GM18907 (cell line): ENCODE results near the gene HOXA7.

Experiments used
- ATAC-seq: cut with Tn5 transposase; IDR thresholded peaks from one replicate; pipeline ENCODE4 v1.9.1; 2021; ENCODE audit warnings: mild to moderate bottlenecking, moderate library complexity; ENCODE audit not compliant: unreplicated experiment

HOXA7 gene

DNA sequence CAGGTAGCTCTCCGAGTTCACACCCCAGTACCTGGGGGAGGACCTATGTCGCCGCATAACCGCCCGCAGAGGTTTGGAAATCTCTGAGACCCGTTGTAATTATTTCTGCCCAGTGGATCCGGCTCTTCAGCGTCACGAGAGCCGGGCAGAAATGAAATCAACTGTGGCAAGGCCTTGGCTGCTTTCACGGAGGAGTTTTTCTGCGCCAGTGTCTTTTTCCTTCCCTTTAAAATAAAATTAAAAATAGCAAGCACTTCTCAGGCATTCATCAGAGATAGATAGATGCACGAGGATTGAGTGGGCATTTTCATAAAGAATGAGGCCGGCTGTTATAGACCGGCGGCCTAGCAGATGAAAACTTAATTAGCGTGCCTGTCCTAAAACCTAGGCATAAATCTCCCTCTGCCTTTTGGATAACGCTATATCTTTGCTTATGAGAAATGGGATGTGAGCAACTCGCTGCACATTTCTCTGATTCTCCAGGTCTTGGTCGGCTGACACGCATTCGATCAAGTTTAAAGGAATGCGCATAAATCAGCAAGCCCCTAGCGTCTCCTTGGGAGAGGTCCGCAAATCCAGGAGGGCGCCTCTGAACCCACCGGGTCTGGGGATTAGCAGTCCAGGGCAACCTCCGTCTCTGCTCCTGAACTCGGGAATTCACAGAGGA lies 37.0 kb upstream of the HOXA7 start:
- ATAC-seq: no peak

DNA sequence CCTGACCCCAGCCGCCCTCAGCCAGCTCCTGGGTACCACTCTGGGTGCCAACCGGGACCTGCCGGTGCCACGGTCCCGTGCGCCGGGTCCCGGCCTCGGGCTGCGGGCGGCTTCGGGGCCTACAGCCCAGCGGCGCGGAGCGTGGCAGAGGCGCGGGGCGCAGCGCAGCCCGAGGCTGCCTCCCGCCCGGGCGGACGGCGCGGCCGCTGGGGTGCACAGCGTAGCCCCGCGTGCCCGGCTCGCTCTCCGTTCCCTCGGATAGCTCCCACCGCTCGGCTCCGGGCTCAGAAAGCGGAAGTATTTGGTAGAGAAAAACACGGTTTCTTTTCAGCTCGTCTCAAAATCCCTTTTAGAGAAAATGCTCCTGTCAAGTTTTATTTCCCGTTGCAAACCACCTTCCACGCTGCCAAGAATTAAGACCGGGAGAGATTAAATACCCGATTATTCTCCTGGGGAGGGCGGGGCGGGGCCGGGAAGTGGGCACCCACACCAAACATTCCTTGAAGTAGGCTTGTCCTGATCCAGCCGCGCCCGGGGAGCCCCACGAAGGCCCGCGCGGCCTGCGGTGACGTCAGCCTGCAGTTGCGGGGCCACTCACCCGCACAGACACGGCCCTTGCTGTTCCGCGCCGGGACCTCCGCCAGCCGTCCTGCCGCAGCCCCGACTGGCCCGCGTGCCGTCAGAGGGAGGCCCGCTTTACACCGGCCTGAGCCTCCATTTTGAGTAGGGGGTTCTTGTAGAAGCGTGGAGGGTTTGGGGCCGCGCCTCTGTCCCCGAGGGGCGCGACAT lies 36.3 kb upstream of the HOXA7 start:
- ATAC-seq: no peak

GRCh38 chr7:27191833-27192545 lies 35.5 kb upstream of the HOXA7 start:
- no peak for ATAC-seq

DNA sequence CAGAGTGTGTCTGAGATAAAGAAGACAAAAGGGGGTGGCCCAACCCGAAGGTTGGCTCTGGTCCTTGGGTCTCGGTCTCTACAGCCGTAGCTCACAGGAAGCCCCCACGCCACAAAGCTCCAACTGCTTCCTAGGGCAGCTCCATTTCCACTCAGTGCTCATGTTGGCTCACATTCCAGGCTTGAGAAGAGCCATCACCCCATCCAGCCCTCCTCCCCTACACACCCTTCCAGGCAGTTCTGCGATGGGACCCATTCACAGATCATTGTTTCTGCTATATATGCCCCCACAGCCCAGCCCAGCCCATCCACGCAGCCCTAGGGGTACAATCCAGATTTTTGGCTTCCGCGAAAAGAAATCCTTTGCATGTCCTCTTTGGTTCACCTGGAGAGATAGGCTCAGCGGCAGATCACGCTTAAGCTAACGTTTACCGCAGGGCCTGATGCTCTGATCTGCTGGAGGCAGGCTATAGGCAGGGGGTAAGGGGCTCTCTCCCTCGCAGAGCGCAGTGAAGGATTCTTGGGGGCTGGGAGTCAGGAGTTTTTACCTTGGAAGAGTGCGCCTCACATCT lies 34.8 kb upstream of the HOXA7 start:
- no peak for ATAC-seq

GRCh38 chr7:27189997-27190748 lies 33.7 kb upstream of the HOXA7 start:
- ATAC-seq: no peak

DNA sequence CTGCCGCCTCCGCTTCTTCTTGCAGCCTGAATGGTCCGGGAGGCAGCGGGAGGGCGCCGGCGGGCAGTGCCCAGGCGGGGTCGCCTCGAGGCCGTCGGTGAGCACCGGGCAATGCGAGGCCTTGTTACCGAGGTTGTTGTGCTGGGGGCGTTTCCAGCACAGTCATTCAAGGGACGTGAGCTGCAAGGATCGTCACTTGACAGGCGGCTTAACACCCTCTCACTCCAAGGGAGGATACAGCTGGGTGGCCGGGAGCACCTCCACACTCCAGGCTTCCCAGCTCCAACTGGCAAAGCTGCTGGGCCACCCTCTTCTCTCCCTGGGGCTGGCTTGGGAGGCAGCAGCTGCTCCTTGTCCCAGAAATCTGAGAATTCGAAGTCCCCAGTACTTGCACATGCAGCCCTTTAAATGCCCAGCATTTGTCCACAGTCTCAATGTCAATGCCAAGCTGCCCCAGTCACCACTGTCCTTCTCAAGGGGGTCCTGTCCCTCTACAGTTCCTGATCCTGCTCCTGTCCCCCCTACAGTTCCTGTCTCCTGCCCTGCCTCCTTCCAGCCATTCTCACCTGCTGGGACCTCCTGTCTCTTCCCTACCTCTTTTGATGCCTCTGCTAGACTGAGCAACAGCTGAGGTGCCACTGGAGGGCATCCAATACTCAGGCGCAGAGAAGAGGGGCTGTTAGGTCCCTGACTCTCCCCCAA lies 33.0 kb upstream of the HOXA7 start:
- no peak for ATAC-seq

GRCh38 chr7:27188386-27189294 lies 32.2 kb upstream of the HOXA7 start:
- no peak for ATAC-seq

DNA sequence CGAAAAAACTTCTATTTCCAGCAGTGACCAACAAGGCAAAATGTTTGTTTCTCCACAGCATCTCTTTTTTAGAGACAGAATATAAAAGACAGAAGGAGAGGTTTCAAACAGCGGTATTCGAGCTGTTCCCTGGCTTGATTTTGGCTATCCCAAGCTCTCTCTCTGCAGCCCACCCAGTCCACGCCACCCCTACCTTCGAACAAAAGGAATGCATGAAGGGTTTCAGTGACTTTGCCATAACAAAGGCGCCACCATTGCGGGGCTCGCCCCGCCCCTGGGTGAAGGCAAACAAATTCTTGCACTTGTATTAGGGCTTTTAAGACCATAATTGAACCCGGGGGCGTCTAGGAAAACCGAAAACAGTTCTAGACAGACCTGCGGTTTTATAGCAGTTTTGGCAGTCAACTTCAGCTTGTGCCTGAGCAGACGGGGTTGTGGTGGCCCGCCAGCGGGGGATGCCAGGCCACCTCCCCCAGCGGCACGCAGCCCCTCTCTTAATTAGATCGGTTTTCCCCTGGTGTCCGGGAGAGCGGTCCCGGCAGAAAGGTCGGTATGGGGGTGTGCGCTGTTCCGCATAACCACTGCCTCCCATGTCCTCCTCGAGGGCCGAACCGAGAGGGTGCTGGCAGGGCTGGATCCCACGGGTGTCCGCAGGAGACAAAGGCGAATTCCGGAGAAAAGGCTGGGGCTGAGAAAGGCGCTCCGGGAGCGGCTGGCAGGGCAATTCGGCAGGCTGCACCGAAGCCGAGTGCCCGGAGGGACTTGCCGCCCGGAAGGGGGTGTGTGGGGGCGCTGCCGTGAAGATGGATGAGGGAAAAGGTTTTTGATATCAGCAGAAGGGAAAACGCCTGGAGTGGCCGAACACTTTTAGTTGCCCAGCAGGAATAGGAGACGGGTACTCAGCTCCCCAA lies 31.3 kb upstream of the HOXA7 start:
- ATAC-seq: no peak

- ATAC-seq: no peak
Observed at GRCh38 chr7:27186668-27187474, 30.4 kb upstream of the HOXA7 start.

DNA sequence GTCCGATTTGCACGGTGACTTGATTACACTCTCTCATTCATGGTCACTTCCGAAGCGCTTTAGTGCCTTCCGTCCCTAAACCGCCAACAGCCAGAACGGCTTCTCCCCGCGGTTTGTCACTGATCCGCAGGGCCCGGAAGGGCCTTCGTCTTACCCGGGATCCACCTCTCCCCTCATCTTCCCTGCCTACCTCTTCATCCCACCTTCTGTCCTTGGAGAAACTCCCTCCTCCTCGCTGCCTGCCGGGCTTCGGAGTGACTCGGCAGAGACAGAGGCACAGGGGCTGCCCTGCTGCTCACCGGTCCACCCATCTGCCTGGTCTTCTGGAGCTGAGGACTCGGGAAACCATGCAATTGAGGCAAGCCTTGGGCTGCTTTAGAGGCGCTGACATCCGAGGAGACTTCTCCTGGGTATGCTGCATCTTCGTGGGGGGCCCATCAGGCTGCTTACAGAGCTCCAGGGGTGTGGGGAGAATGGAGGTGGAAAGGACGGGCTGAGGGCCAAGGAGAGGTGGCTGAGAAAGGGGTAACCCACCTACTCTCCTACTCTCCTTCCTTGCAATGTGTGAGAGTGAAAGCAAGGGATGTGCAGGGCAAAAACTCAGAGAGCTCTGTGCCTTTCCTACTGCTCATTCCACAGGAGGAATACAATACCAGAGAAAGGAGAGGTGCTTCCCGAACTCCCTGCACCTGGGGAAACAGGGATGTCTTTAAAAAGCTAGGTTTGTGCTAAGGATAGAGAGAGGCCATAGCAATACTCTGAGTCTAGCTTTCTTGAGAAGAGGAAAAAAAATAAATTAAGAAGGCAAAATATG lies 29.6 kb upstream of the HOXA7 start:
- ATAC-seq: no peak

DNA sequence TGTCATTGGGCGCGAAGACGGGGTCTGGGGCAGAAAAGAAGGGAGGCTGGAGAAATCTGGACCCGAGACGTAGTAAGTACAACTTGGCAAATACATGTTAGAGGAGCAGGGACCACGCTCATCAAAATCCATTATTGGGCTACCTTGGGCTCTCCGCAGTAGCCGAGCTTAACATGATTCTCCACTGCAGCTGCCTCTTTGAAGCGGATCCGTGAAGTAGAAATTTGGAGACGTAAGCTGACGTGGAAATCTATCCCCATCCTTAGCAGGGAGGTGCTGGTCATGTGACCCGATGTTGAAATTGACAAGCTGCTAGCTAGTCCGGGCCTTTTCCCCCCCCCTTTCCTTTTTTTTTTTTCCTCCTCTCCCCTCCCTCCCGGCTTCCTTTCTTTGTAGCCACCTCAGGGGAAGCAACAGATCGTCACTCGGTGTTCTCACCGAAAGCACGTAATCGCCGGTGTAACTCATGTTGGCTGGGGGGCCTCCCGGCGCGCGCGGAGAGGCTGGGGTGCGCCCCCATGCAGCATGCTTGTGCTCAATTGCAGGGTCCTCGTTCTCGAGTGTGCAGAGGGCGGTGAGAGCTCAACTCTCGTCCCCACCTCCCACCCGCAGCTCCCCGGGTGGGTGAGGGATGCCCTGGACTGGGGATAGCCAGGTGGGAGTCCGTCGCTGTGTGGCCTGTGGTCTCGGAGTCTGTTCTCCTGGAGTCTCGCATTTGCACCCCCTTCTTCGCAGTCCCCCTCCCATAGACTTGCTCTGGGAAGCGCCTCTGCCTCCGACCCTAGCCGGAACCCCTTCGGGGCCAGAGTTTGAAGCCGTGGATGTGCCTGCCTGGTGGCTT lies 28.8 kb upstream of the HOXA7 start, which contains the start of gene HOXA11:
Gene HOXA11 (minus strand): TSS at position 220 of the 841 bp plus-strand sequence. CDS start 88 bp downstream, at position 132.
- no peak for ATAC-seq

DNA sequence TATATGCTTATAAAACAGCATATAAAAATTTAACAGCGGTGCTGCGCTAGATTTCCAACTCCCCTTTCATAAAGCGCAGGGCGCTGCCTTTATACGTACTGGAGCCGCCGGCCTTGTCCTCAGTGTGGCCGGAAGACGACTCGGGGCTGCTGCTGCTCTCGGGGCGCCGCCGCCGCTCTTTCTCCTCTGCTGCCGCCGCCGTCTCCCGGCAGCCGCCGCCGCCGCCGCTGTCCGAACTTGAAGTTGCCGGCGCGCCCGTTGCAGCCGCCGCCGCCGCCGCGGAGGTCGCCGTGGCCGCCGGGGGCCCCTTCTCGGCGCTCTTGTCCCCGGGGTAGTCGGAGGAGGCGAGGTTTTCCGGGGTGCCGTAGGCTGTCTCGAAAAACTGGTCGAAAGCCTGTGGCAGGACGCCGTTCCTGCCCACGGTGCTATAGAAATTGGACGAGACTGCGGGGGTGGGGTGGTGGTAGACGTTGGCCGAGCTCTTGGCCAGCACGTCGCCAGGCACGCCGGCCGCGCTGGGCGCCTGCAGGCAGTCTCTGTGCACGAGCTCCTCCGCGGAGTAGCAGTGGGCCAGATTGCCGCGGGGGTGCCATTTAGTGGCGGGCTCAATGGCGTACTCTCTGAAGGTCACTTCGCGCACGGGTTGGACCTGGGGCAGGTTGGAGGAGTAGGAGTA lies 28.0 kb upstream of the HOXA7 start:
- no peak for ATAC-seq

DNA sequence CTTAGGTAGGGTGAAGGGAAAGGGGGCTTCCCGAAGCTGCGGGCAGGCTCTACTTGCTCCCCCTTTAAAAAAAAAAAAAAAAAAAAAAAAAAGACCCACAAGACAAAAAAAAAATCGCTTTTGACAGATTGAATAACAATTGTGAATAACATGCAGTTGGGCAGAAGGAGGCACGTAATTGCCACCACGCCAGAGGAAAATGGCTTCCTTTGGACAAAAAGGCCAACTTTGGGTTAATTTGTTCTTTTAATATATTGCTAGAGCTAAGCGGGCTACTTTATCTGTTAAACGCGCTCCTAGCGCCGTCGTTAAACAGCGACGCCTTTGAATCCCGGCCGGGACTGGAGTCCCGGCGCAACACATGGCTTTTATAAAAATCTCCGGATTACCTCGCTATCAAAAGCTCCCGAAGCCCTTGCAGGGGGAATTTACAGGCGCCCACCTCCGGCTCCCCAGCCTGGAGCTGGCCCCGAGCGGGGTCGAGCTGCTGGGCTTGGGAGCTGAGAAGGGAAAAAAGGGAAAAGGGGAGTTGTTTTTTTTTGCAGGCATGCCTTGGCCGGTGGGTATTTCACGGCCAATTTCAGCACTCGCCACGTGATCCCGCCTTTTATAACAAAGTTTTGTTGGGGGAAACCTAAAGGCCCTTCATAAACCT lies 27.3 kb upstream of the HOXA7 start:
- ATAC-seq: no peak
